GM18909 (cell line): ENCODE data around the gene BTBD2.

Experiments used
- ATAC-seq: cut with Tn5 transposase; IDR thresholded peaks from one replicate; pipeline ENCODE4 v1.9.1; 2021; ENCODE audit warnings: mild to moderate bottlenecking; ENCODE audit not compliant: unreplicated experiment, poor library complexity

Gene BTBD2

GRCh38 chr19:2015608-2015950 lies at the start of gene BTBD2:
BTBD2 (minus strand) TSS chr19:2015714; CDS start chr19:2015703, 11 bp downstream.
- no peak for ATAC-seq

GRCh38 chr19:2064788-2065524 lies 49.4 kb upstream of the BTBD2 start:
- no peak for ATAC-seq

- no peak for ATAC-seq
These were observed 48.9 kb upstream of the BTBD2 start for GRCh38 chr19:2064395-2064787.

- no peak for ATAC-seq
These were observed 48.3 kb upstream of the BTBD2 start for GRCh38 chr19:2063824-2064223.

- ATAC-seq: no peak
These were observed 47.3 kb upstream of the BTBD2 start for GRCh38 chr19:2062770-2063169.

GRCh38 chr19:2062389-2062729 lies 46.8 kb upstream of the BTBD2 start:
- ATAC-seq: no peak

- peak; percentile 81 for ATAC-seq
These were observed 46.2 kb upstream of the BTBD2 start for GRCh38 chr19:2061495-2062388.

GRCh38 chr19:2060884-2061494 lies 45.5 kb upstream of the BTBD2 start:
- ATAC-seq: peak; percentile 22

GRCh38 chr19:2059422-2060201 lies 44.1 kb upstream of the BTBD2 start:
- no peak for ATAC-seq

- no peak for ATAC-seq
These were observed 43.3 kb upstream of the BTBD2 start for GRCh38 chr19:2058570-2059421.

- no peak for ATAC-seq
These were observed 42.3 kb upstream of the BTBD2 start for GRCh38 chr19:2057484-2058469.

- no peak for ATAC-seq
These were observed 41.3 kb upstream of the BTBD2 start for GRCh38 chr19:2056837-2057192.

- ATAC-seq: no peak
These were observed 40.7 kb upstream of the BTBD2 start for GRCh38 chr19:2055931-2056836.

GRCh38 chr19:2054763-2055162 lies 39.2 kb upstream of the BTBD2 start:
- no peak for ATAC-seq

GRCh38 chr19:2053601-2054389 lies 38.3 kb upstream of the BTBD2 start:
- no peak for ATAC-seq

- ATAC-seq: no peak
These were observed 36.5 kb upstream of the BTBD2 start for GRCh38 chr19:2051773-2052704.
